ENCODE measurements around the gene RANBP3.

- TF ChIP-seq GATA2 (IDR thresholded peaks at IDR 0.05; ENCODE audit: low read depth, low read length) (no peak), GATA3 (IDR thresholded peaks at IDR 0.05; ENCODE audit: low read depth, low read length) (no peak)
Measured at GRCh38 chr19:5967571-5967970, 10.4 kb downstream of the RANBP3 start.

All from SH-SY5Y (cell line).